ENCODE data around the gene CNEP1R1. TPM values are rescaled to one million over a fixed set of nuclear protein-coding genes. Genes with fewer than 3 reads are reported as not detected.

CNEP1R1 gene
- total RNA-seq, 2 experiments from 2014 or later = 19.9 to 24.1 TPM

- no peak overlapping the region for H3K27ac ChIP-seq (ENCODE audit: low read depth, low read length, poor library complexity, severe bottlenecking)
- BruUV-seq (replicated peaks) = no TSS peak
- ChIA-PET CTCF (ENCODE audit: unreplicated experiment) (no interaction called here), POLR2A (interaction anchor here (1.6 kb wide), 1 partner anchor 9 kb away, joined by 7 read pairs; no protein-coding TSS in a partner anchor)
- no peaks in the 10 kb centered on the region for H3K79me2 ChIP-seq (ENCODE audit: insufficient read depth, low read depth, low read length)
- DNase-seq (ENCODE audit: low spot score) = no peak
- no peaks in the 10 kb centered on the region for H3K4me1 ChIP-seq (ENCODE audit: insufficient read depth, low read length, poor library complexity, severe bottlenecking)
- no peak overlapping the region for H3K4me3 ChIP-seq (ENCODE audit: low read depth, low read length, poor library complexity, severe bottlenecking)
- TF ChIP-seq EZH2phosphoT487 (IDR thresholded peaks at IDR 0.05; ENCODE audit: borderline replicate concordance, low read depth, low read length) = no peak
- no peak for TF ChIP-seq CTCF (conservative IDR thresholded peaks at IDR 0.05; ENCODE audit: low read length)
- intact Hi-C loops (cut with micrococcal nuclease; ENCODE audit: unreplicated experiment) = no loop called here
- no peaks in the 10 kb centered on the region for H4K20me1 ChIP-seq (ENCODE audit: insufficient read depth, low read length)
- H3K36me3 ChIP-seq (ENCODE audit: insufficient read depth, low read length) = no peaks in the 10 kb centered on the region
- H3K9me2 ChIP-seq (ENCODE audit: insufficient read depth, low read length) = no peaks in the 10 kb centered on the region
- H3K4me2 ChIP-seq (ENCODE audit: low read length) = no peak overlapping the region
- no peak overlapping the region for H2AFZ ChIP-seq (ENCODE audit: low read length)
- H3K9me3 ChIP-seq (ENCODE audit: low read length) = no peaks in the 10 kb centered on the region
Observed at GRCh38 chr16:50046853-50047252, 21.8 kb downstream of the CNEP1R1 start.

- no TSS peak for BruUV-seq (replicated peaks)
Observed at GRCh38 chr16:50047864-50048263, 22.8 kb downstream of the CNEP1R1 start.

More at GRCh38 chr16:50047864-50048263, 22.8 kb downstream of the CNEP1R1 start:
- Histone ChIP-seq H4K20me1 (ENCODE audit: insufficient read depth, low read length) (no peaks in the 10 kb centered on the region), H3K9me2 (ENCODE audit: insufficient read depth, low read length) (no peaks in the 10 kb centered on the region), H3K4me3 (ENCODE audit: low read depth, low read length, poor library complexity, severe bottlenecking) (no peak overlapping the region), H3K36me3 (ENCODE audit: insufficient read depth, low read length) (no peaks in the 10 kb centered on the region), H3K27ac (ENCODE audit: low read depth, low read length, poor library complexity, severe bottlenecking) (no peak overlapping the region), H3K9me3 (ENCODE audit: low read length) (no peaks in the 10 kb centered on the region), H2AFZ (ENCODE audit: low read length) (no peak overlapping the region), H3K4me2 (ENCODE audit: low read length) (no peak overlapping the region), H3K4me1 (ENCODE audit: insufficient read depth, low read length, poor library complexity, severe bottlenecking) (no peaks in the 10 kb centered on the region), H3K79me2 (ENCODE audit: insufficient read depth, low read depth, low read length) (no peaks in the 10 kb centered on the region)
- intact Hi-C loops (cut with micrococcal nuclease; ENCODE audit: unreplicated experiment) = no loop called here
- ChIA-PET CTCF (ENCODE audit: unreplicated experiment) (no interaction called here), POLR2A (no interaction called here)
- no peak for DNase-seq (ENCODE audit: low spot score)
- no peak for TF ChIP-seq CTCF (conservative IDR thresholded peaks at IDR 0.05; ENCODE audit: low read length)
- no peak for TF ChIP-seq EZH2phosphoT487 (IDR thresholded peaks at IDR 0.05; ENCODE audit: borderline replicate concordance, low read depth, low read length)

All from OCI-LY7 (cell line).